Stimulated activated CD4-positive, alpha-beta T cell treated with anti-CD3 and anti-CD28 coated beads, Interleukin-1b, Interleukin-23, amount 100 ng/mL, for 4 hours (primary cell): ENCODE data around the gene SCAMP2.
A peak's percentile ranks its signal among the peaks of the same experiment; 100 is the strongest.
"Not testable (repeated sequence)": the region's sequence is repeated elsewhere in the genome, so short reads cannot be mapped to it uniquely, and the experiment has no call there.

ENCODE experiments used
- DNase-seq, 2 donors: peaks; one replicate each; pipeline ENCODE4 v3.0.0-alpha.2; 2020; ENCODE audit warnings: low read depth in 2 of 2

Gene SCAMP2

DNA sequence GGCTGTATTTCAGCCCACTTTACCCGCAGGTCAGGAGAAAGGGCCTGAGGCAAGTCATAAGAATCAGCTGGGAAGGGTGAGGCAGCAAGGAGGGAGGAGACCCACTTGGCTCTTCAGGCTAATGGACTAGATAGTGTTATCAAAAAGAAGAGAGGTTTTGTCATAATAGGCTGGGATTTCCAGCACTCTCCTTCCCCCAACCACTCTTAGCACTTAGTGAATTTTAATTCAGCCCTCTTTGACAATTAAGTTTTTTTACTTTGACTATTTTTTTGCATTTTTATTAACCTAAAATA, 17.4 kb upstream of the SCAMP2 start:
- DNase-seq, result no peak

DNA sequence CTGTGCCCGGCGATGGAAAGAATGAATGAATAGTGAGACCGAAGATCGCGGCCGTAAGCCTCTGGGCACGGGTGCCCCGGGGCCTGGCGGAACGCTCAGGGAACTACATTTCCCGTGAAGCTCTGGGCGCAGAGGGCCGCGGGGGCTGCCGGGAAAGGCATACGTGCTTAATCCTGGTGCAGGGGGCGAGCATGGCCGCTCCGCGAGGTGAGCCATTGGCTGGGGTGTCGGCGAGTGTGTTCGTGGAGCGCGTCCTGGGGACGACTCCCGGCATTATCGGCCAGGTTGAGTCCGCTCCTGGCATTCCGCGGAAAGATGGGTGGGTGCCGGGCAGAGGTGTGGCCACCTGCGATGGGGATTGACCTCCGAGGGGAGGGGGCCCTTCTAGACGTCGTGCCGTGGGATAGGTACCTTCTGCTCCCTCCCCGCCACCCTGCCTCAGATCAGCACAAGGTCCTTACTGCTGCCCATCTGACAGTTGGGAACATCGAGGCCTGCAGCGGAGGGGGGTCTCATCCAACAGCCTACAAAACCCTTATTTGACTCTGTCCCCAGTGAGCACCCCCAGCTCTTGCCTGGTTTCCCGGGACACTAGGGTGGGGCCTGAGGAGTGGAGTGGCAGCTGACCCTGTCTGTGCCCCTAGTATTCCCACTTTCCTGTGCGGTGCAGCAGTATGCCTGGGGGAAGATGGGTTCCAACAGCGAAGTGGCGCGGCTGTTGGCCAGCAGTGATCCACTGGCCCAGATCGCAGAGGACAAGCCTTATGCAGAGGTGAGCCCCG, 16.9 kb upstream of the SCAMP2 start, which contains the start of gene MPI:
TSS of gene MPI (plus strand) at position 160 of the 782 bp plus-strand sequence. CDS start at position 192, 32 bp downstream.
- peak; percentile 74 to 82 for DNase-seq

DNA sequence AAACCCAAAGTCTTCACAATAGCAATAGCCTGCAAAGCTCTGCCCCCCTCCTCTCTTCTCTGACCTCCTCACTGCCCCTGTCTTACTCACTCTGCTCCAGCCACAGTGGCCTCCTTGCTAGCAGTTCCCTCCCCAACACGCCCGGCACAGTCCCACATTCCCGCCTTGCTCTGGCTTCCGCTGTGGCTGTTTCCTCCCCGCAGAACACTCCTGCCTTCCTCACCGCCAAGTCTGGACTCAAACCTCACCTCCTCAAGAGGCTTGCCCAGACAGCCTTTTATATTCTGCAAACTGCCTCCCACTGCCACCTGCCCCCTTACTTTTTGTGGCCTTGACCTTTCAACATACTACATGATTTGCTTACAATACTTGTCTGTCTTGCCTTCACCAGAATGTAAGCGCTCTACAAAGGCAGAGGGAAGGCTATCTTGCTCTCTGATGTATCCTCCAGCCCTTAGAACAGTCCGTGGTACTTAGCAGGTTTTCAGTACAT, 16.3 kb upstream of the SCAMP2 start:
- DNase-seq, result no peak

DNA sequence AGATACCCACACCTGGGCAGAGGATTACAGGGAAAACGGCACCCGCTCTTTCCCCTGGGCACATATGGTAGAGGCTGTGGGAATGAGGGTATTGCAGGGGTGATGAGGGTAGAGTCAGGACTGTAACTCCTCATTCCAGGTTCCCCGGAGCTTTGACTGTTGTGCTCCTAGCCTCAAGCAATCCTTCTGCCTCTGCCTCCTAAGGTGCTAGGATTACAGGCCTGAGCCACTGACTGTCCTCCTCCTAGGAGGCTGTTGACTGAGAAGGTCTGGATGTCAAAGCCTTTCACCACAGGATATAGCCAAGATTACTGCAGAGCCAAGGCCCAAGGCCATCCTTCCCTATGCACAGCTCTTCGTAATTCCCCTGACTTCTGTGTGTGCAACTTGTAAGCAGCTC, 15.6 kb upstream of the SCAMP2 start:
- DNase-seq, result no peak

DNA sequence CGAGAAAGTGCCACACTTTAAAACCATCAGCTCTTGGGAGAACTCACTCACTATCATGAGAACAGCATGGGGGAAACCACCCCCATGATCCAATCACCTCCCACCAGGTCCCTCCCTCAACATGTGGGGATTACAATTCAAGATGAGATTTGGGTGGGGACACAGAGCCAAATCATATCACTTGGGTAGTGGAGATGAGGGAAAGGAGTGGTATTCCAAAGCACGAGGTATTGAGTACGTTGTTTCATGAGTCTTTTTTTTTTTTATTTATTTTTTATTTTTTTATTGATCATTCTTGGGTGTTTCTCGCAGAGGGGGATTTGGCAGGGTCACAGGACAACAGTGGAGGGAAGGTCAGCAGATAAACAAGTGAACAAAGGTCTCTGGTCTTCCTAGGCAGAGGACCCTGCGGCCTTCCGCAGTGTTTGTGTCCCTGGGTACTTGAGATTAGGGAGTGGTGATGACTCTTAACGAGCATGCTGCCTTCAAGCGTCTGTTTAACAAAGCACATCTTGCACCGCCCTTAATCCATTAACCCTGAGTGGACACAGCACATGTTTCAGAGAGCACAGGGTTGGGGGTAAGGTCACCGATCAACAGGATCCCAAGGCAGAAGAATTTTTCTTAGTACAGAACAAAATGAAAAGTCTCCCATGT, 14.5 kb upstream of the SCAMP2 start:
- DNase-seq, result not testable (repeated sequence)

DNA sequence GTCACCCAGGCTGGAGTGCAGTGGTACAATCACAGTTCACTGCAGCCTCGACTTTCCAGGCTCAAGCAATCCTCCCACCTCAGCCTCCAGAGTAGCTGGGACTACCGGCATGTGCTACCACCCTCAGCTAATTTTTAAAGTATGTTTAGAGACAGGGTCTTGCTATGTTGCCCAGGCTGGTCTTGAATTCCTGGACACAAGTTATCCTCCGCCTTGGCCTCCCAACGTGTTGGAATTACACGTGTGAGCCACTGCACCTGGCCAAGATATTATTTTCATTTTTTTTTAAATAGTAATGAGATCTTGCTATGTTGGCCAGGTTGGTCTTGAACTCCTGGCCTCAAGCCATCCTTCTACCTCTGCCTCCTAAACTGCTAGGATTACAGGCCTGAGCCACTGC, 12.3 kb upstream of the SCAMP2 start:
- DNase-seq, result no peak

DNA sequence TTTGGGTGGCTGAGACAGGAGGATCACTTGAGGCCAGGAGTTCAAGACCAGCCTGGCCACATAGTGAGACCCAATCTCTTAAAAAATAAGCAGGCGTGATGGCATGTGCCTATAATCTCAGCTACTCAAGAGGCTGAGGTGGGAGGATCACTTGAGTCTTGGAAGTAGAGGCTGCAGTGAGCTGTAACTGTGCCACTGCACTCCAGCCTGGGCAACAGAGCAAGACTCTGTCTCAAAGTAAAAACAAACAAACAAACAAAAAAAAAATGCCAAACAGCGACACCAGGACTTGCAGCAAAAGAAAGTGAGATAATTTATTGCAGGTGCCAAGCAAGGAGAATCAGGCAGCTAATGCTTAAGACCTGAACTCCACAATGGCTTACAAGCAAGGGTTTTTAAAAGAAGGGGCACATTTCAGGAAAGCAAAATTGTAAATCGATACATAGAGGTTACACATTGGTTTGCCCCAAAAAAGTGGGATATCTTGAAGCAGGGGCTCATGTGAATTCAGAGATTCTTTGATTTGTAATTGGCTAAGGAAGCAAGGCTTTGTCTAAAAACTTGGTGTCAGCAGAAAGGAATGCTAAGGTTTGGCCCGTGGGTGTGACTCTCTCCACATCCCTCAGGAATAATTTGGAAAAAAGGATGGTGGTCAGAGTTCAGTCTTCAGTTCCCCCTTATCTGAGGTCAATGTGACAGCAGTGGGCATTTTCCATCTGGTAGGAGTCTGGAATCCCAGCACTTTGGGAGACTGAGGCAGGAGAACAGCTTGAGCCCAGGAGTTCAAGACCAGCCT, 11.5 kb upstream of the SCAMP2 start:
- no peak for DNase-seq

DNA sequence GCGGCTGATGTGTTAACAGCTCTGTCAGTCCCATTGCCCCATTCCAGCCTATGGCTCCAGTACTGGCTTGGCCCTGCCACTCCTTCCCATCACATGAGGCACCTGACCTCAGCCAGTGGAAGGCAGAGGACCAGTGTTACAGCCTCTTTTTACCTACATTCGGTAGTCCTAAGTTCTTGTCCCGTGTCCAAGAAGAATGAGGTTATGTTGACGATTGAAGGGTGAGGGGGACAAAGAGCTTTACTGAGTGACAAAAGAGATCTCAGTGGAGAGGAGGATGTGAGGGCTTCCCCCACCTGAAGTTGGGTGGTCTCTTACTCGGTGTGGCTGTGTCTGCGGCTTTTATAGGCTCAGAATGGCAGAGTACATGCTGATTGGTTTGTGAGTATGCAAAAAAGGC, 9.4 kb upstream of the SCAMP2 start:
- DNase-seq, result no peak

DNA sequence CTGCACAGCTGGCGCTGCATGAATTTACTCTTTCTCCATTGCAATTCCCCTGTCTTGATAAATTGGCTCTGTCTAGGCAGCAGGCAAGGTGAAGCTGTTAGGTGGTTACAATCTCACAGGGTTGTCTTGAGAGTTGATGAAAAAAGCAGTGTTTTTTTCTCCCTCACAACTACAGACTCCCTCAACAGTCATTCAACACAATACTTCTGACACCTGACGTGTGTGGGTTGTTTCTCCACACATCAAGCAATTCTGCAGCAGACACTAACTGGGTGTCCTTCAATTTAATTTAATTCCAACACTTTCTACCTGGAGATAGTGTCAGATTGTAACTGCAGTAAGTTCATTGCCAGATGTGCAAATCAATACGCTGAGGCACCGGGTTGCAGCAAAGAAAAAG, 5.1 kb upstream of the SCAMP2 start:
- DNase-seq, result no peak

DNA sequence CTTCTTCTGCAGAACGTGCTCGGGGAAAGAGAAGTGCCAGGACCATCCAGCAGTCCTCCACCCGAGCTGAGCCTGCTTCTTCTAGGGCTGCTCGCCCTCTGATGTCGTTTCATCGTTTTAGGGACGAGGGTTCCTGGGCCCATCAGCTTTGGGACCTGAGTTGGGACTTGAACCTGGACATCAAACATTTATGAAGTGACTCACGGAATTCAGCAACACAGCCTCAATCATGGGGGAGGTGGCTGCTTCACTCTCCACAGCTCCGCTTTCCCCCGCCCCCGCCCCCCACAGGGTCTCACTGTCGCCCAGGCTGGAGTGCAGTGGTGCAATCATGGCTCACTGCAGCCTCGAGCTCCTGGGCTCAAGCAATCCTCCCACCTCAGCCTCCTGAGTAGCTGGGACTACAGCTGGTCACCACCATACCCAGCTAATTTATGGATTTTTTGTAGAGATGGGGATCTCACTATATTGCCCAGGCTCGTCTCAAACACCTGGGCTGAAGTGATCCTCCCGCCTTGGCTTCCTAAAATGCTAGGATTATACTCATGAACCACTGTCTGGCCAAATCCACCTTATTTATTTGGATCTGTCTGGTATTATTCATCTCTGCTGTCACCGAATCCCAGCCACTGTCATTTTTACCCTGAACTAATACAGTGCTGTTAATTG, 725 bp upstream of the SCAMP2 start:
- DNase-seq, result no peak

DNA sequence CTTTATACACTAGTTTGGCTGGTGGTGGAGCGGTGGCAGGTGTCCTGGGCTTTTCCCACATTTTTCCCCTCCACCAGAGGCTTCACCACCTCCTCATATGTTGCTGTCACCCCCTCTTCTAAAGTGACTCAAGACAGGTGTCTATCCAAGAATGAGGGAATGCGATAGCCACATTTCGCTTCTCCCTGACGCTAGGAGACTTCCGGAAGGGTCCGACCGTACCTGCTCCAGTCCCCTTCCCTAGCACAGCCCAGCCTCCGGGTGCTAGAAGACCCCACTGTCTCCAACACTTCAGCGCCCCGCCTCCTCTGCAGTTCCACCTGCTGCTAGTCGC, 496 bp downstream of the SCAMP2 start:
- DNase-seq, result no peak

DNA sequence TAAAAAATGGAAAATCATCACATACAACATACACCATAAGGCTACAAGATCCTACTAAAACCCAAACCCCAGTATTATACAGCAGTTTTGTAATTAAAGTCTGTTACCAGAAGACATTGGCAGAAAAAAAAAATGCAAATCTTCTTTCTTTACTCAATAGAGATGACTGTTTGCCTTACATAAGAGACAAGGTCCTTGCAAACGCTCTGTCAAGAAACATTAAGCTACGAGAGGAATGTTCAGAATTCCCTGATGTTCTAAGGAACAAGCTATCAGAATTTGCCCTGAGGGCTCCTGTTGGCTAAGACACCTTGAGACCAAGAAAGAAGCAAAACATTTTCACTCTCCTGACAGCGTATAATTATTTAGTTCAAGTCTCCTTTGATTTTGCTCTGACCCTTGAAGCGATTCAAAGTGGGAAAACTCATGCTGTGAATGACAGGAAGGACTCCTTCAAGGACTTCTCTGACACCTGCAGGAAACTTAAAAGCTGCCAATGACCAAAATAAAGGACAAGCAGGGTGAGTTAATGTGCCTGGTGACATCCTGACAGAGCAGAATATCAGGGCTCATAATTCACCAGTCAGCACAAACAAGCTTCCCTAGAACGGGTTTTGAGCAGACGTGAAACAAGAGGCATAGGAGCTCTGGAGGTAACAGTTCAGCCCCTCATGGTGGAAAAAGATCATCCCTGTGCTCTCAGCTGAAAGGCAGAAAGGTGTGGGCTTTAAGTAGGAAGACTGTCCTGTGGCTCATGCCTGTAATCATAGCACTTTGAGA, 2.5 kb downstream of the SCAMP2 start:
- no peak for DNase-seq

DNA sequence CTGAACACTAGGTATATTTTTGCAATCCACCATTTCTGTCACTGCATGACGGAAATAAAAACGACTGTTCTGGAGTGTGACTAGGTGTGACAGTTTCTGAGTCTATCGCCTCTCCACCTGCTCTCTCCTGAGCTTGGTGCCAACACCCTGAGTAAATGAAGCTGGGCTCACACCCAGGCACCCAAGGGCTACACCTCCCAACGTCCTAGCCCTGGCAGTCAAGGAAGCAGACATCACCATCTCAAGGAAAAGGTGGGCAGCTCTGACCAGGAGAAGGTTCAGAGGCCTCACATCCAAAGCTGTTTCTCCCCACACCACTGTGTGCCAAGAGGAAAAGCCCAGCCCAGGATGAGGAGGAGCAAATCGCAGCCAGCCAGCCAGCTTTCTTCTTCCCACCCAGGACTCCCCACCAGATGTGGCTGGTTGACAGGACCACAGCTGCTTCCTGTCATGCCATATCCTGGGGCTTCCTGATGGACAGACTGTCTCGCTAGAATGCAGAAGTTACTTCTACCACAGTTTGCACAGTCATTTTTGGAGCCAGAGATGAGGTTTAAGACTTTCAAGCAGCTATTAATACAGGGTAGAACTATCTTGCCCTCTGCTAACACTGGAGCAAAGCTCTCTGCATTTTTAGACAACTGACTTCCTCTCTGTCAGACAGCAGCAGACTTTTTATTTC, 3.3 kb downstream of the SCAMP2 start:
- DNase-seq, result no peak

DNA sequence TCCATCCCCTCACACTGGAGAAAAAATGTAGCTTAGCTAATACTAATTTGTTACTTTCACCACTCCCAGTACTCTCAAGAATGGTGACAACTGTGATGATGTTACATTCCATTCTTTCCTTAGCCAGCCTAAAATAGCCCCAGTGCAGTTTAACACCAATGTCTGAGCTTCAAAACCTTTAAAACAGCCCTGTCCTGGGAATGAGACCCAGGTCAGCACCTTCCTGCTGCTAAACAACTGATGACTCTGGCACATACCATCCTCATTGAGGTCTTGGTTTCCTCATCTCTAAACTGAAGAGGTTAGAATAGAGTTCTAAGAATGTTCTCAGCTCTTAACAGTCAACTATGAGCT, 3.8 kb downstream of the SCAMP2 start:
- no peak for DNase-seq

DNA sequence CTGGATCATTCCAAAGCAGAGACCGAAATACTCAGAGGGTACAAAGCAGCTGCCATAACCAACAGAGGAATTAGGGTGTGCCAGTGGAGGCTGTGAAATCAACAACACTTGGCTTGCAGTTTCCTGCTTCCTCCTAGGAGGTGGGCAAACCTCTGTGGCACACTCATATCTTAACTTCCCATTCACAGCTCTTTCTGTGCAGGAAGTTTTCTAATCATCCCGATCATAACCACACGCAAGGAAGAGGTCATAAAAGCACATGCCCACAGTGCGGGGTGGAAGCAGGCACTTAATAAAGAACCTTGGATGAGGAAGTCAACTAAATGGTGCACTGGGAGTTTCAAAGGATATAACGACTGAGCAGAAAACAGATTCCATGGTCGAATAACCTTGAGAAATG, 5.1 kb downstream of the SCAMP2 start:
- no peak for DNase-seq

DNA sequence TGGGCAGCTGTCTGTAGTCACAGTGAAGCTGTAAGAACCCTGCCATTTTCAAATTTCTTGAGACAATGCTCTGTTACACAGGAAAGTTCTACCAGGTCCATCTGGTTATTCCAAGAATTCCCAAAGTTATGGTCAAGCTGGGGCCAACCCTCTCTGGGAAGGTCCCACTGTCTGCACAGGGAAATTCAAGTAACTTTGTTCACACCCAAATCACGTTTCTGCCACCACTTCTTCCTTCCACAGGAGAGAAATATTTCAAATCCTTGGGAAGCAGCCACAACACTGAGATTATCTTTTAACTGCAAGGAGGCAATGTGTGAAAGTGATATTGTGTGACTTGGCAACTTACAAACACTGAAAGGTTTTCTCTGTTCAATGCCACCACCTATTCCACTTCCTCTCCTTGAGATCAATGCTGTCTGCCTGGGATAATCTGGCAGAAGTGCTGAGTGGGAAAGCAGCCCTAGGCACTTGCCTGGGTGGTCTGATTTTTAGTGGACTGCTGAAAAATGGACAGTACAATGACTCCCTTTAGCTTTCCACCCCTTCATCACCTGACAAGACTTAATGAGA, 5.6 kb downstream of the SCAMP2 start:
- no peak for DNase-seq

DNA sequence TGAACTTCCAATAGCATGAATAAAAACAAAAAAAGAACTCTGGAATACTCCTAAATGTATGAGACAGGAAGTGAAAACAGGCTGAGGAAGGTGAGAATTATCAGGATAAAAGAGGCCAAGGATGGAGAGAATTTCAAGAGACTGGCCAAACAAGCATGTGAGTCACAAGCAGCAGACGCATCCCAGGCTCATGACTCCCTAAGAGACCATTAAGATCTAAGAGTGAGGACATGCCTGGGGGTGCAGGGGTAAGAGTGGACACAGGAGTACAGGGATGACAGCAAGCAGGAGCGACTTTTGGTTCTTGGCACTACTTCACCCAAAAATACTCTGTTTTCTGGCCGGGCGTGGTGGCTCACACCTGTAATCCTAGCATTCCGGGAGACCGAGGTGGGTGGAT, 7.1 kb downstream of the SCAMP2 start:
- no peak for DNase-seq

DNA sequence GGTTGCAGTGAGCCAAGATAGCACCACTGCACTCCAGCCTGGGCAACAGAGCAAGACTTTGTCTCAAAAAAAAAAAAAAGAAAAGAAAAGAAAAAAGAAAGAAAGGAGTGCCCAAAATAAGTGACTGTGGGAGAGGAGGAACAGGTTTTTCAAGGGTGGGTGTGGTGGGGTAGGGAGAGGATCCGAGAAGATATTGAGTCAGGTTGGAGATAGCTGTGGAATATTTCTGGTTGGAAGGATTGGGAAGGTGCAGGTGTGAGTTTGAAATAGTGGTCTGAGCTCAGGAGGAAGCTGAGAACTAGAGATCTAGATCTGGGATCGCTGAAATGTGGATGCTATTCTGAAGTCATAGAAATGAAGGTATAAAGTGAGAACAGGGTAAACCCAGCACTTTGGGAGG, 7.8 kb downstream of the SCAMP2 start:
- DNase-seq, result no peak

DNA sequence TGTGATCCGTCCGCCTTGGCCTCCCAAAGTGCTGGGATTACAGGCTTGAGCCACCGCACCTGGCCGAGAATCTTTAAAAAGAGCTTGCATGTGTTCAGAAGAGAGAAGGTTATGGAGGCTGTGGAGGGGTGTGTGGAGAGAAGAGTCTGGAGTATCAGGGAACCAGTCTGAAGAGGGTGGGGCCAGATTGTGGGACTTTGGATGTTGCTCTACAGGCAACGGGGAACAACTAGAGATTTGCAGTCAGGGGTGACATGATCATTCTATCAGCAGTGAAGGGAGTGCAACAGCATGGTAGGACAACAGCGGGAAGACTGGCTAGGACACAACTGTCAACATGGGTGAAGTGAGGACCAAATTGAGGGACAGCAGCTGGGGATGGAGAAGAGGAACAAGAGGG, 8.9 kb downstream of the SCAMP2 start:
- no peak for DNase-seq

DNA sequence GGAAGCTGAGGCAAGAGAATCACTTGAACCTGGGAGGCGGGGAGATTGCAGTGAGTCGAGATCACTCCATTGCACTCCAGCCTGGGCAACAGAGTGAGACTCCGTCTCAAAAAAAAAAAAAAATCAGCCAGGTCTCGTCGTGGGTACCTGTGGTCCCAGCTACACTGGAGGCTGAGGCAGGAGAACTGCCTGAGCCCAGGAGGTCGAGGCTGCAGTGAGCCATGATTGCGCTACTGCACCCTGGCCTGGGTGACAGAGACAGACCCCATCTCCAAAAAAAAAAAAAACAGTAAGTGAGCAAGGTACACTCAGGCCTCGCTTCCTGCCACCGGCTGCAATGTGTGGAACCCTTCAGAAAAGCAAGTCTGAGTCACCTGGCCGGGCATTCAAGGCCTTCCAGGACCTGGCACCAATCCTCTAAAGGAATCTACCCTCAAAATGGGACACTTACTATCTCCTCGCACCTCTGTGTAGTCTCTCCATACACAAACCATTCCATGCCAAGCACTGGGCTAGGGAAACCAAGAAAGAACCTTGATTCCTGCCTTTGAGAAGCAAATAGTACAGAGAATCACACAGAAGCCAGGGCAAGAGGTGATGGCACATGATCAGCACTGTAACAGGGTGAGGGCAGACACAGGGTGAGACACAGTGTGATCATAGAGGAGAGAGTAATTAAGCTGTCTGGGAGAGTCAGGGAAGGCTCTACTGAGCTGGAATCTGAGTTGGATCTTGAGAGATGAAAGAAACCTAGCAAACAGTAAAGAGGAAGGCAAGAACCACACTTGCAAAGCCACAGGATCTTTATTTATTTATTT, 9.7 kb downstream of the SCAMP2 start:
- no peak for DNase-seq
